GM12878 (cell line): Measurements from ENCODE around the gene COL7A1. TPM values are rescaled to one million over a fixed set of nuclear protein-coding genes. Genes with fewer than 3 reads are reported as not detected.

Experiments used
- BHLHE40 ChIP-seq, 2 experiments: fragments of 450-650 bp in 1 of 2; IDR thresholded peaks; 2 replicates each; pipeline ENCODE4 v1.6.1; 2011 to 2017; ENCODE audit warnings: low read depth in 2 of 2, borderline replicate concordance in 1 of 2, improper control_type of control experiment in 1 of 2, low read length in 1 of 2, mild to moderate bottlenecking in 1 of 2
- CBX3 ChIP-seq: fragments of 200-600 bp; sonication (generic); IDR thresholded peaks from 2 replicates; pipeline ENCODE4 v1.6.1; 2016; ENCODE audit warnings: low read depth, borderline replicate concordance
- CBX5 ChIP-seq: sonication (generic); IDR thresholded peaks from 2 replicates; pipeline ENCODE4 v1.6.1; 2016; ENCODE audit warnings: low read depth, moderate library complexity, mild to moderate bottlenecking, inconsistent platforms
- CEBPB ChIP-seq, 2 experiments: fragments of 150-350 bp in 1 of 2; IDR thresholded peaks; 2 replicates each; pipeline ENCODE4 v1.6.1; 2012 to 2014; ENCODE audit warnings: low read depth in 2 of 2, low read length in 2 of 2, borderline replicate concordance in 1 of 2, inconsistent platforms in 1 of 2
- CEBPZ ChIP-seq: fragments of 150-350 bp; IDR thresholded peaks from 2 replicates; pipeline ENCODE4 v1.6.1; 2016; ENCODE audit warnings: low read depth, low read length
- CHD2 ChIP-seq: IDR thresholded peaks from 2 replicates; pipeline ENCODE4 v1.6.1; 2011; ENCODE audit warnings: low read depth, low read length, improper control_type of control experiment, borderline replicate concordance
- CREM ChIP-seq: IDR thresholded peaks from 2 replicates; pipeline ENCODE4 v1.6.1; 2014; ENCODE audit warnings: antibody characterized with exemption, low read depth
- FOS ChIP-seq: IDR thresholded peaks from 3 replicates; pipeline ENCODE4 v1.6.1; 2011; ENCODE audit warnings: borderline replicate concordance; ENCODE audit not compliant: insufficient read length; ENCODE audit errors: extremely low read depth
- MXI1 ChIP-seq: fragments of 150-350 bp; IDR thresholded peaks from 2 replicates; pipeline ENCODE4 v1.6.1; 2011; ENCODE audit warnings: low read depth, mild to moderate bottlenecking, inconsistent platforms, low read length, improper control_type of control experiment
- NFXL1 ChIP-seq: fragments of 450-650 bp; IDR thresholded peaks from 2 replicates; pipeline ENCODE4 v1.6.1; 2017; ENCODE audit warnings: antibody characterized with exemption, mild to moderate bottlenecking, borderline replicate concordance
- NFYA ChIP-seq: IDR thresholded peaks from 2 replicates; pipeline ENCODE4 v1.6.1; 2011; ENCODE audit warnings: low read depth, mild to moderate bottlenecking, low read length, improper control_type of control experiment, borderline replicate concordance
- NR2C1 ChIP-seq: fragments of 450-650 bp; IDR thresholded peaks from 2 replicates; pipeline ENCODE4 v1.6.1; 2017; ENCODE audit warnings: antibody characterized with exemption, mild to moderate bottlenecking, moderate library complexity
- POLR2A ChIP-seq: IDR thresholded peaks from 2 replicates; pipeline ENCODE4 v1.6.1; 2011; ENCODE audit warnings: low read depth, mild to moderate bottlenecking, low read length
- PRDM15 ChIP-seq: fragments of 450-650 bp; formaldehyde crosslinking; IDR thresholded peaks from 2 replicates; pipeline ENCODE4 v1.4.0; 2020; ENCODE audit warnings: mild to moderate bottlenecking, moderate library complexity
- RELA ChIP-seq: fragments of 450-650 bp; IDR thresholded peaks from 2 replicates; pipeline ENCODE4 v1.8.0; 2014; ENCODE audit warnings: borderline replicate concordance; ENCODE audit not compliant: partially characterized antibody
- RELB ChIP-seq: fragments of 450-650 bp; IDR thresholded peaks from 2 replicates; pipeline ENCODE4 v1.6.1; 2017; ENCODE audit warnings: low read depth, mild to moderate bottlenecking, moderate library complexity
- SMAD5 ChIP-seq: IDR thresholded peaks from 2 replicates; pipeline ENCODE4 v1.6.1; 2016; ENCODE audit warnings: antibody characterized with exemption, low read depth
- SP1 ChIP-seq: IDR thresholded peaks from one replicate; pipeline ENCODE4 v1.6.1; 2011; ENCODE audit warnings: low read depth, low read length
- STAT1 ChIP-seq: fragments of 450-650 bp; conservative IDR thresholded peaks from 2 replicates; pipeline ENCODE4 v1.6.1; 2014; ENCODE audit warnings: antibody characterized with exemption, mild to moderate bottlenecking
- TCF7 ChIP-seq: IDR thresholded peaks from 2 replicates; pipeline ENCODE4 v1.6.1; 2014; ENCODE audit warnings: antibody characterized with exemption, borderline replicate concordance
- ZNF207 ChIP-seq: fragments of 450-650 bp; IDR thresholded peaks from 2 replicates; pipeline ENCODE4 v1.6.1; 2014; ENCODE audit warnings: antibody characterized with exemption, mild to moderate bottlenecking, borderline replicate concordance
- polyA plus RNA-seq, 11 experiments: library from polyadenylated mRNA; depleted of rRNA in 4 of 11; unstranded in 6 of 11; stranded (reverse) in 5 of 11; fragments of >200 nt; fragmentation: Nextera tagmentation in 4 of 11; fragmentation: Illumina TruSeq in 1 of 11; extraction: Ambion mirVana in 4 of 11; extraction: Trizol in 1 of 11; gene quantifications; 1 replicate in 1 of 11; 2 replicates in 10 of 11; pipeline versions ENCODE4 v1.2.1 to v1.2.3, GENCODE V29; 2011 to 2016; ENCODE audit warnings: inconsistent platforms in 2 of 11, missing spikeins in 2 of 11, low read depth in 1 of 11
- total RNA-seq, 4 experiments: library from RNA; depleted of rRNA in 3 of 4; stranded (reverse); fragments of >200 nt in 3 of 4; fragmentation: Illumina TruSeq in 1 of 4; extraction: Trizol in 1 of 4; gene quantifications; 2 replicates each; pipeline versions ENCODE4 v1.2.1 to v1.2.3, GENCODE V29; 2013 to 2021

COL7A1 gene
- total and polyA plus RNA-seq, 10 of the 15 experiments (the other 5 are each of a cell fraction or from before 2014, with no cell fraction given), result 0.01 to 1.9 (median 0.29) TPM; not detected in 1

- peak; percentile 57; the same call in 1 of the 2 replicates for TF ChIP-seq RELB
- no peak for TF ChIP-seq PRDM15
- no peak for TF ChIP-seq CBX5
- peak in 1 of 2 experiments; percentile 48; a peak in 2 of 4 replicates for TF ChIP-seq BHLHE40 (IDR thresholded peaks at IDR 0.05; ENCODE audit: borderline replicate concordance in 1 of 2, low read depth in 2 of 2, low read length in 1 of 2)
- TF ChIP-seq NR2C1, result peak; percentile 77
- TF ChIP-seq POLR2A, result peak; percentile 100
- peak; percentile 77; the same call in 1 of the 2 replicates for TF ChIP-seq SMAD5
- 0 out of 2 replicates have a peak, but pooled peaks have one; percentile 12 for TF ChIP-seq CHD2
- no peak for TF ChIP-seq CBX3
- TF ChIP-seq CREM, result peak; percentile 10; the same call in 1 of the 2 replicates
- TF ChIP-seq CEBPB (IDR thresholded peaks at IDR 0.05; ENCODE audit: borderline replicate concordance in 1 of 2, low read depth in 2 of 2, low read length in 2 of 2), result no peak
- TF ChIP-seq RELA, result peak; percentile 25
- TF ChIP-seq SP1, result peak; percentile 22
- no peak for TF ChIP-seq FOS
- 0 out of 2 replicates have a peak, but pooled peaks have one; percentile 42 for TF ChIP-seq MXI1
- TF ChIP-seq NFYA, result no peak
- no peak for TF ChIP-seq TCF7
- TF ChIP-seq STAT1, result no peak
- no peak for TF ChIP-seq CEBPZ
- no peak for TF ChIP-seq NFXL1
- TF ChIP-seq ZNF207, result 0 out of 2 replicates have a peak, but pooled peaks have one; percentile 42
Measured at GRCh38 chr3:48609088-48610005, 14.2 kb upstream of the COL7A1 start, which contains the start of gene UQCRC1 (continued).
